Measurements from ENCODE around the gene ATP6V1C2.

GRCh38 chr2:10834068-10834655, 112.7 kb downstream of the ATP6V1C2 start:
- no peak for TF ChIP-seq CTCF (conservative IDR thresholded peaks at IDR 0.05)
- TF ChIP-seq EZH2 (IDR thresholded peaks at IDR 0.05; ENCODE audit: low read depth): no peak

Measured in PC-9 (cell line).